GM18508 (cell line): ENCODE results near the gene FAM236B.
"Not testable (repeated sequence)": the region's sequence is repeated elsewhere in the genome, so short reads cannot be mapped to it uniquely, and the experiment has no call there.

ENCODE experiments used
- ATAC-seq: cut with Tn5 transposase; IDR thresholded peaks from one replicate; pipeline ENCODE4 v1.9.1; 2021; ENCODE audit warnings: moderate number of reproducible peaks; ENCODE audit not compliant: insufficient read depth, unreplicated experiment

The FAM236B gene

DNA sequence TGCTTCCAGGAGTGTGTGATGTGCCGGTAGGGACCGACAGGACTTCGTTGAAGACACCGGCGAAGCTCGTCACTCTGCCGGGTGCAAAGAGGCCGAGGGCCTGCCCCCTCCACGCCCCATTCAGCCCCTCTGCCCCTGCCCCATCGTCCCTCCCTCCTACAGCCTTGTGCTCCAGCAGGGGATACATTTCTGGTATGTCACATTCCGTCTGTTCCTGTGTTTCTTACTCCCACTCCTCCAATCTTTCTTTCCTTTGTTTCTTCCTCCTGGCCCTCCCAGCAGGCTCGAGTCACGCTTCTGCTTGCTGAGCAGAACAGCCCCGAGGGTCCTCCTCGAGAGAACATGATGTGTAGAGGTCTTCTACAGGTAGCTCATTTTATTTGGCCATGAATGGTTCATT is at the start of gene FAM236B:
Gene FAM236B (minus strand): TSS at position 101 of the 400 bp plus-strand sequence. CDS start 100 bp downstream, at position 1.
- ATAC-seq: not testable (repeated sequence)

DNA sequence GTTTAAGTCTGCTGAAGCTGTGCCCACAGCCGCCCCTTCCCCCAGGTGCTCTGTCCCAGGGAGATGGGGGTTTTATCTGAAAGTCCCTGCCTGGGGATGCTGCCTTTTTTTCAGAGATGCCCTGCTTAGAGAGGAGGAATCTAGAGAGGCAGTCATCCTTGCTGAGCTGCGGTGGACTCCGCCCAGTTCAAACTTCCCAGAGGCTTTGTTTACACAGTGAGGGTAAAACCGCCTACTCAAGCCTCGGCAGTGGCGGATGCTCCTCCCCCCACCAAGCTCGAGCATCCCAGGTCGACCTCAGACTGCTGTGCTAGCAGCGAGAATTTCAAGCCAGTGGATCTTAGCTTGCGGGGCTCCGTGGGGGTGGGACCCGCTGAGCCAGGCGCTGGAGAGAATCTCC is 48.2 kb upstream of the FAM236B start:
- ATAC-seq: not testable (repeated sequence)

DNA sequence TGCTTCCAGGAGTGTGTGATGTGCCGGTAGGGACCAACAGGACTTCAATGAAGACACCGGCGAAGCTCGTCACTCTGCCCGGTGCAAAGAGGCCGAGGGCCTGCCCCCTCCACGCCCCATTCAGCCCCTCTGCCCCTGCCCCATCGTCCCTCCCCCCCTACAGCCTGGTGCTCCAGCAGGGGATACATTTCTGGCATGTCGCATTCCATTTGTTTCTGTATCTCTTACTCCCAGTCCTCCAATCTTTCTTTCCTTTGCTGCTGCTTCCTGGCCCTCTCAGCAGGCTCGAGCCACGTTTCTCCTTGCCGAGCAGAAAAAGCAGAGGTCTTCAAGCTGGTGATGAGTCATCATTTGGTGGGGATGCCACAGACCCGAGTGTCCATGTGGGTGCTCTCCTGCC is 25.6 kb upstream of the FAM236B start, which contains the start of gene FAM236D:
Gene FAM236D (minus strand): TSS at position 101 of the 400 bp plus-strand sequence. CDS start 100 bp downstream, at position 1.
- ATAC-seq: not testable (repeated sequence)

DNA sequence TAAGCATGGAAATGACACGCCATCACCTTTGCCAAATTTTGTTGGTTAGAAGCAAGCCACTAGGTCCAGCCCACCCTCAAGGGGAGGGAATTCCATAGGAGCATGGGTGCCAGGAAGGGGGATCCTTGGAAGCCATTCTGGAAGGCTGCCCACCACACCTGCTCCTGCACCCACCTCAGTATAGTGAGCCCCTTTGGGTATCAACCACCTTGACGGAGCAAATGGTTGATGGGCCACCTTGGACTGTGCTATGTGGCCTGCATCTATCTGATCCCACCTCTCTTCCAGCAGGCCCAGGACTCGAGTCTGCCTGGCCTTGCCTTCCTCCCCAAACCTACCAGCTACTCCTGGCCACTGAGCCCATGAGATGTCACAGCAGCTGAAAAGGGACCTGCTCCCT is 7.9 kb upstream of the FAM236B start:
- ATAC-seq: not testable (repeated sequence)

DNA sequence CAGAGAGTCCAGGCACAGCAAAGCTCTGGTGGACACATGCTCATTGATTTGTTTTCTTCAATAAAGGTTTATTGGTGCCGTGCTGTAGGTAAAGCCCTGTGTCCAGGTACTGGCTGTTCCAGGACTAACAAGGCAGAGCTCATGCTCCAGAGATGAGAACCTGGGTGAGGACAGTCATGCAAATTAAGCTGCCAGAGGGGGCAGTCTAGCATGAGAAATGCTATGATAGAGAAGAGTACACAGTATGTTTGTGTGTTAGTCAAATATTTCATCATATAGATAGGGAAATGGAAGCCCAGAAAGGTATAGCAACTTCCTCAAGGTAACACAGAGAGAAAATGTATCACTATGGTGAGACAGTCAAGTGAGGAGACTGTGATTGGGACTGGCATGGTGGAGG is 5.7 kb upstream of the FAM236B start:
- ATAC-seq: not testable (repeated sequence)

DNA sequence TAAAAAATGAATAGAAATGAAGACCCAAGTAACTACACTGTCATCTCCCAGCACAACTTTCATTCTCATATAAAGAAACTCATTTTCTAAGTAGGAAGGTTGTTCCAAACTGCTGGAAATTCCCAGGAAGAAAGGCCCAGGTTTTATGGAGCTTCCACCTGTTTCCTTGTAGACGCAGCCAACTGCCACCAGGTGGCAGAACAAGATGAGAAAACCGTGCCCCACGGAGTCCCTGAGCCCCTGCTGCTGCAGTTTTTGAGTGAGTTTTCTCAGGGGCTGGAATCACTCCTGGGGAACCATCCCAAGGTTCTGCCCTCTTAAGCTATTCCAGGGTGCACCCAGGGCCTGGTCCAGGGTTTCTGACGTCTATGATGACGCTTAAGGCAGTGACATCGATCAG is 1.5 kb upstream of the FAM236B start:
- not testable (repeated sequence) for ATAC-seq

DNA sequence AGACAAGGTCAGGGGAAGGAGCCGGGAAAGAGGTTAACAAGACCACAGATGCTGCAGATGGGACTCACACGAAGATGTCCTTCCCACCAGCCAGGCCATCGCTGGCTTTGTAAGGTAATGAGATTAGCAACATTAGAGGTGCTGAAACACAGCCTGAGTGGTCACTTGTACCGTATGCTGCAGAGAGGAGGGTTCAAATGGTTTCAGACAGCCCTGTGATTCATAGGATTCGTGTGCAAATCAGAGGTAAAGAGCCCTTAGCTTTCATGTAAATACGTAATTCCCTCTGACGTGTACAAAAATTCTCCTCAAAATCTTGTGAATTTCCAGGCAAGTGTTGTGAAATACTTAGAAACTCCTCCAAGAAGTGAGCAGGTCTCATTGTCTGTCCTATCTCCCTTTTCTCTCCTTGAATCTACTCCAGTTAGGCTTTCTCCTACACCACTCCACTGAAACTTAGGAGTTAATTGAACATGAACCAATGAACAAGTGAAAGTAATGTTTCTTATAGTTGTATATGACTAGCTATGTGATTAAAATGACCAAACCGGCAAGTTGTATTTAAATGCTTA is 991 bp upstream of the FAM236B start:
- not testable (repeated sequence) for ATAC-seq

DNA sequence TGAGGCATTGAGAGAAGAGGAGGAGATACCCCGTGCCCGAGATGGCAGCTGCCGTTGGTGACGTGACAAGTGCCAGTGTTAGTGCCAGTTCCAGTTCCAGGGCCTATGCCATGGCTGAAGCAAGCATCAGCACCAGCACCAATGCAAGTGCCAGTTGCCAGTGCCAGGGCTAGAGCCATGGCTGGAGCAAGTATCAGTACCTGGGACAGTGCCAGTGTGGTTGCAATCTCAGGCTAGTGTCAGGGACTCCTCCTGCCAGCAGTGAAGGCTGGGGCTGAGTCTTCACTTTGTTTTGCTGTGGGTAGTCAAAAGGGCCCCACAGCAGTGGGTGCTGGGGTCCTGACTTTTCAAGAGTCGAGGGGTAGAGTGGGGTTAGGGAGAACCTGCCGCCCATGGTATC is 4.3 kb downstream of the FAM236B start:
- ATAC-seq: not testable (repeated sequence)

DNA sequence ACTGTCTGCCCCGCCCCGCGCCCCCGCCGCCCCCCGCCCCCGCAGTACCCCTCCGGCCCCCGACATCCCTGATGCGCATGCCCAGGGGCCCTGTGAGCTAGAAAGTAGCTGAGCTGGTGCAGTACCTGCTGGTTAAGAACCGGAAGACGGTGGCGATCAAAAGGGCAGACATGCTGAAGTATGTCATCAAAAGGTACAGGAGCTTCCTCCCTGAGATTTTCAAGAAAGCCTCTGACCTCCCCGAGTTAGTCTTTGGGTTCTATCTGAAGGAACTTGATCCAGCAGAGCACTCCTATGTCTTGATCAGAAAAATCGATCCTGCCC is 5.0 kb downstream of the FAM236B start:
- peak; percentile 81 for ATAC-seq

DNA sequence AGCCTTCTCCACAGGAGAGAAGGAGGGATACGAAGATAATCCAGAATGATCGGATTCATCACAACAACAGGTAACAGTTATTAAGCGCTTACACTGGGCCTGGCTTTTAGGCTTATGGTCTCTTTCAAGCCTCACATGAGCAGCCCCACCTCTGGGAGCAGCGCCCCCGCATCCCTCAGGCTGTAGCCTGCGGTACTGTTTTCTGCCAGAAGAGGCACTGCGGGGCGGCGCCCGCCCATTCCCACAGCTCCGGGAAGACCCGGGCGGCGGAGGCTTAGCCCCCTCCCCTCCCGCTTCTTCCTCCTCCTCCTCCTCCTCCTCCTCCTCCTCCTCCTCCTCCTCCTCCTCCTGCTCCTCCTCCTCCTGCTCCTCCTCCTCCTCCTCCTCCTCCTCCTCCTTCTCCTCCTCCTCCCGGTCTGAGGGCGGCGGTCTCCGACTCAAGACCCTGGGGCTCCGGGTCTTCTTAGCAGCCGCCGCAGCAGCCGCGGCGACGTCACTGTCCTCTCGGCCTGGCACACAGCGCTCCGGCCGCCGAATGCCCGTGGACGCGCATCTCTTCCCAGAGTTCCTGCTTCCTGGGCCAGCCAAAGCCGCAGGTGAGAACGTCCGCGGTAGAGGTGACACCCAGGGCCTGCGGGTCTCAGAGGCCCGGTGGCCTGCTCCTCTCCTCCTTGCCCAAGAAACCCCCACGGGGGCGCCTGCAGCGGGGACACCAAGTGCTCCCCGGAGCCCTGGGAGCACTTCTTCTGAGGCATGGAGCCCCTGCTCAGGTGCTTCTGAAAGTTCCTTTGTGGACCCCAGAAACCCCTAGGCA is 5.6 kb downstream of the FAM236B start, which contains the start of gene DMRTC1B:
Gene DMRTC1B (plus strand): TSS at position 238 of the 814 bp plus-strand sequence. CDS start 68,246 bp downstream, outside the sequence.
- ATAC-seq: peak; percentile 62

DNA sequence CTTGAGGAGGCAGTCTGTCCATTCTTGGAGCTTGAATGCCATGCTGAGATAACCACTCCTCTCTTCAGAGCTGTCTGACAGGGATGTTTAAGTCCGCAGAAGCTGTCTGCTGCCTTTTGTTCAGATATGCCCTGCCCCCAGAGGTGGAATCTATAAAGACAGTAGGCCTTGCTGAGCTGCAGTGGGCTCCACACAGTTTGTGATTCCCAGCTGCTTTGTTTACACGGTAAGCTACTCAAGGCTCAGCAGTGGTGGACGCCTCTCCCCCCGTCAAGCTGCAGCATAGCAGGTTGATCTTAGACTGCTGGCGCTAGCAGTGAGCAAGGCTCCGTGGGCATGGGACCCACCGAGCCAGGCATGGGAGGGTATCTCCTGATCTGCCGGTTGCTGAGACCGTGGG is 22.0 kb downstream of the FAM236B start:
- ATAC-seq: not testable (repeated sequence)

DNA sequence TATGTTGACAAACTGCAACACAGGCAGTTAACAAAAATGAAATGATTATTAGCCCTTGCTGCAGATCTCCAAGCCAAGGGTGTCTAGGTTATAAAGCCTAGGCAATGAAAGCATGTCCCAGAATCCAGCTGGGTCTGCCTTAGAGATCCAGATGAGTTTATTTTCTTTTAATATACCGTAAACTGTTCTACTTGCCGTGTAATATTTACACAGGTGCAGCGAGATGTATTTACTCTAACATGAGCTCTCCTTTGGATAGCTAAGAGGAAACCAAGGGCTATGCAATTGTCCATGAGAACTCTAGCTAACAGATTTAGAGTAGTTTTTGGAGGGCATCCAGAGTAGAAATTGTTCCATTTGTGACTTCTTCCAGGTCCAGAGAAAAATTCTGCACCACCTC is 33.9 kb downstream of the FAM236B start:
- not testable (repeated sequence) for ATAC-seq

DNA sequence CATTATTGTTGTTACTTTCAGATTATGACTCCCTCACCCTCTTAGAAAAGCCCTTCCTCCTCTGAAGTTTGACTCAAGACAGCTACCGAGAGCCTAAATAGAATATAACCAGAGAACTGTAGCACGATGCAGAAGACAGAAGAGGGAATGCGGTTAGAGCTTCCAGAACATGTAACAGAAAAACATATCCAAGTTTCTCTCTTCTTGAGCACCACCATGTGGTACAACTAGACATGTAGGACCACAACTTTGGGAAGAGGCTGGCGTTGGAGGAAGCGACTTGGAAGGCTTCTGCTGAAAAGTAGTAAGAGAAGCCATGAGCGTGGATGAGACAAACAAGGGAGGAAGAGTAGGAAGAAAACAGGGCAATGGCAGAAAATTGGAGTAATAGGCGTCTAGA is 36.9 kb downstream of the FAM236B start:
- ATAC-seq: not testable (repeated sequence)

DNA sequence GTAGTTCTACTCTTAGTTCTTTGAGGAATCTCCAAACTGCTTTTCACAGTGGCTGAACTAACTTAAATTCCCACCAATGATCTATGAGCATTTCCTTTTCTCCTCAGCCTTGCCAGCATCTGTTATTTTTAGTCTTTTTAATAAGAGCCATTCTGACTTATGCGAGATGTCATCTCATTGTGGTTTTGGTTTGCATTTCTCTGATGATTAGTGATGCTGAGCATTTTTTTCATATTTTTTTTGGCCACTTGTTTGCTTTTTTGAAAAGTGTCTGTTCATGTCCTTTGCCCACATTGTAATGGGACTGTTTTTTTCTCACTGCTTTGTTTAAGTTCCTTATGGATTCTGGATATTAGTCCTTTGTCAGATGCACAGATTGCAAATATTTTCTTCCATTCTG is 46.9 kb downstream of the FAM236B start:
- no peak for ATAC-seq

DNA sequence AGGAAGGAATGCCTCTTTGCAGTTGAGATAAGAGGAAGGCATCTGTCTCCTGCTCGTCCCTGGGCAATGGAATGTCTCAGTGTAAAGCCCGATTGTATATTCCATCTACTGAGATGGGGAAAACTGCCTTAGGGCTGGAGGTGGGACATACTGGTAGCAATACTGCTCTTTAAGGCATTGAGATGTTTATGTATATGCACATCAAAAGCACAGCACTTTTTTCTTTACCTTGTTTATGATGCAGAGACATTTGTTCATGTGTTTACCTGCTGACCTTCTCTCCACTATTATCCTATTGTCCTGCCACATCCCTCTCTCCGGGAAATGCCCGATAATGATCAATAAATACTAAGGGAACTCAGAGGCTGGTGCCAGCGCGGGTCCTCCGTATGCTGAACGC is 48.8 kb downstream of the FAM236B start:
- ATAC-seq: not testable (repeated sequence)
